PFSK-1 (cell line): ENCODE measurements around the gene TMEM161A.

Source experiments
- FOXP2 ChIP-seq: optimal IDR thresholded peaks from 2 replicates; pipeline ENCODE3; 2011; ENCODE audit warnings: borderline replicate concordance, control low read depth, inconsistent platforms; ENCODE audit not compliant: insufficient read depth; ENCODE audit errors: extremely low read length, extremely low read depth
- POLR2AphosphoS5 ChIP-seq: IDR thresholded peaks from 2 replicates; pipeline ENCODE4 v1.6.1; 2012; ENCODE audit warnings: low read depth, mild to moderate bottlenecking, control low read depth, low read length, moderate library complexity
- REST ChIP-seq, 2 experiments: IDR thresholded peaks; 2 replicates each; pipeline versions ENCODE4 v1.6.1 to v1.8.0; 2011 to 2012; ENCODE audit warnings: low read depth in 2 of 2, low read length in 2 of 2, control low read depth in 1 of 2, inconsistent platforms in 1 of 2, mild to moderate bottlenecking in 1 of 2, moderate library complexity in 1 of 2; ENCODE audit not compliant: insufficient read depth in 1 of 2
- SIN3A ChIP-seq: IDR thresholded peaks from 2 replicates; pipeline ENCODE4 v1.6.1; 2012; ENCODE audit warnings: mild to moderate bottlenecking, low read length, moderate library complexity, borderline replicate concordance; ENCODE audit not compliant: insufficient read depth
- TAF1 ChIP-seq: IDR thresholded peaks from 2 replicates; pipeline ENCODE4 v1.6.1; 2012; ENCODE audit warnings: low read length, control low read depth, borderline replicate concordance; ENCODE audit not compliant: insufficient read depth

TMEM161A gene

GRCh38 chr19:19179548-19180441 is 41.5 kb upstream of the TMEM161A start:
- TF ChIP-seq TAF1 = no peak
- no peak for TF ChIP-seq REST (IDR thresholded peaks at IDR 0.05; ENCODE audit: insufficient read depth in 1 of 2, low read depth in 2 of 2, low read length in 2 of 2)
- no peak for TF ChIP-seq FOXP2

- TF ChIP-seq TAF1 = no peak
- no peak for TF ChIP-seq POLR2AphosphoS5
- no peak for TF ChIP-seq REST (IDR thresholded peaks at IDR 0.05; ENCODE audit: insufficient read depth in 1 of 2, low read depth in 2 of 2, low read length in 2 of 2)
- TF ChIP-seq SIN3A = no peak
- no peak for TF ChIP-seq FOXP2
These were observed 38.7 kb upstream of the TMEM161A start for GRCh38 chr19:19176950-19177349.

GRCh38 chr19:19171821-19172532 is 33.7 kb upstream of the TMEM161A start:
- TF ChIP-seq FOXP2 = peak; percentile 93
- no peak for TF ChIP-seq SIN3A

- no peak for TF ChIP-seq SIN3A
- TF ChIP-seq POLR2AphosphoS5 = no peak
- TF ChIP-seq TAF1 = no peak
- no peak for TF ChIP-seq REST (IDR thresholded peaks at IDR 0.05; ENCODE audit: insufficient read depth in 1 of 2, low read depth in 2 of 2, low read length in 2 of 2)
- no peak for TF ChIP-seq FOXP2
These were observed 32.8 kb upstream of the TMEM161A start for GRCh38 chr19:19170873-19171672.
